Transverse colon (tissue), 4 donors: Measurements from ENCODE around the gene TNFRSF8.

Source experiments
- EP300 ChIP-seq: sonication (generic); formaldehyde crosslinking; IDR thresholded peaks from one replicate; pipeline ENCODE4 v1.6.1; 2017; ENCODE audit warnings: antibody characterized with exemption, low read depth
- POLR2AphosphoS5 ChIP-seq, 3 donors: sonication (generic); formaldehyde crosslinking; IDR thresholded peaks; one replicate each; pipeline ENCODE4 v1.6.1; 2016; ENCODE audit warnings: antibody characterized with exemption in 3 of 3
- TF ChIP-seq, protein P1 (sequence below), 5 experiments: fragments of 200-600 bp in 3 of 5; fragments of 450-650 bp in 2 of 5; sonication (generic) in 3 of 5; IDR thresholded peaks; 1 replicate in 2 of 5; 2 replicates in 3 of 5; pipeline ENCODE4 v1.5.1; 2016 to 2017; ENCODE audit warnings: antibody characterized with exemption in 5 of 5, inconsistent platforms in 3 of 5, mild to moderate bottlenecking in 2 of 5, moderate library complexity in 1 of 5

GRCh38 chr1:12104417-12104816 is 41.3 kb downstream of the TNFRSF8 start:
- TF ChIP-seq, protein P1, sequence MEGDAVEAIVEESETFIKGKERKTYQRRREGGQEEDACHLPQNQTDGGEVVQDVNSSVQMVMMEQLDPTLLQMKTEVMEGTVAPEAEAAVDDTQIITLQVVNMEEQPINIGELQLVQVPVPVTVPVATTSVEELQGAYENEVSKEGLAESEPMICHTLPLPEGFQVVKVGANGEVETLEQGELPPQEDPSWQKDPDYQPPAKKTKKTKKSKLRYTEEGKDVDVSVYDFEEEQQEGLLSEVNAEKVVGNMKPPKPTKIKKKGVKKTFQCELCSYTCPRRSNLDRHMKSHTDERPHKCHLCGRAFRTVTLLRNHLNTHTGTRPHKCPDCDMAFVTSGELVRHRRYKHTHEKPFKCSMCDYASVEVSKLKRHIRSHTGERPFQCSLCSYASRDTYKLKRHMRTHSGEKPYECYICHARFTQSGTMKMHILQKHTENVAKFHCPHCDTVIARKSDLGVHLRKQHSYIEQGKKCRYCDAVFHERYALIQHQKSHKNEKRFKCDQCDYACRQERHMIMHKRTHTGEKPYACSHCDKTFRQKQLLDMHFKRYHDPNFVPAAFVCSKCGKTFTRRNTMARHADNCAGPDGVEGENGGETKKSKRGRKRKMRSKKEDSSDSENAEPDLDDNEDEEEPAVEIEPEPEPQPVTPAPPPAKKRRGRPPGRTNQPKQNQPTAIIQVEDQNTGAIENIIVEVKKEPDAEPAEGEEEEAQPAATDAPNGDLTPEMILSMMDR (IDR thresholded peaks at IDR 0.05), result no peak
- no peak for TF ChIP-seq POLR2AphosphoS5 (IDR thresholded peaks at IDR 0.05)
- TF ChIP-seq EP300, result no peak
